K562 (cell line): ENCODE data around the gene PAX8. TPM values are rescaled to one million over a fixed set of nuclear protein-coding genes. Genes with fewer than 3 reads are reported as not detected.

Experiments
- ATAC-seq: fragments of 200-7000 bp; cut with Tn5 transposase; 3 replicates; pipeline ENCODE4 v1.9.1; 2020; ENCODE audit warnings: moderate library complexity
- BruUV-seq: library from RNA; stranded (reverse); fragments of 400-500 nt; replicated peaks from 2 replicates; lab custom pipeline; 2021; lab: Mats Ljungman, UMichigan
- CTCF ChIA-PET: fragments of 300-600 bp; formaldehyde crosslinking; extraction: SDS; loops from one replicate; lab custom pipeline; 2021; ENCODE audit warnings: low intra/inter-chr PET ratio; lab: Yijun Ruan, JAX
- POLR2A ChIA-PET: fragments of 300-600, 350-650 bp; sonication (Branson Sonifier 250); formaldehyde crosslinking; extraction: SDS; loops from one replicate; lab custom pipeline; 2021; ENCODE audit warnings: antibody characterized with exemption, inconsistent platforms; lab: Yijun Ruan, JAX
- DNase-seq, 4 experiments: peaks; one replicate each; pipeline versions ENCODE4 v3.0.0 to v3.0.0-alpha.2; 2011 to 2018; ENCODE audit warnings: low spot score in 3 of 4, mixed read lengths in 3 of 4; ENCODE audit errors: extremely low read depth in 1 of 4
- FAIRE-seq: peaks from 2 replicates; lab custom pipeline; 2011; peaks lifted over from hg19 to GRCh38; lab: Jason Lieb, UNC
- H2AFZ ChIP-seq: 2 replicates; pipeline ENCODE4 v1.6.0; 2011; ENCODE audit warnings: low read depth, low read length, control low read depth, inconsistent platforms
- H3K27ac ChIP-seq: fragments of 200-600 bp; 3 replicates; pipeline ENCODE4 v1.8.0; 2011; ENCODE audit warnings: low read depth, mild to moderate bottlenecking, control low read depth, inconsistent platforms, low read length, moderate library complexity, mixed read lengths; ENCODE audit errors: extremely low read depth
- H3K27me3 ChIP-seq, 2 experiments: fragments of 300-600 bp in 1 of 2; 2 replicates in 1 of 2; 3 replicates in 1 of 2; pipeline versions ENCODE4 v1.6.0 to v1.8.0; 2011; ENCODE audit warnings: inconsistent platforms in 2 of 2, low read length in 2 of 2, mild to moderate bottlenecking in 1 of 2, mixed read lengths in 1 of 2, moderate library complexity in 1 of 2; ENCODE audit not compliant: control insufficient read depth in 2 of 2, insufficient read depth in 2 of 2
- H3K36me3 ChIP-seq: fragments of 300-600 bp; 3 replicates; pipeline ENCODE4 v1.8.0; 2011; ENCODE audit warnings: mild to moderate bottlenecking, low read length, inconsistent platforms; ENCODE audit not compliant: control insufficient read depth, insufficient read depth
- H3K4me1 ChIP-seq, 2 experiments: fragments of 200-600 bp in 1 of 2; replicated peaks in 1 of 2; 2 replicates in 1 of 2; 3 replicates in 1 of 2; pipeline versions ENCODE4 v1.5.1 to v1.8.0; 2011; ENCODE audit warnings: inconsistent platforms in 2 of 2, low read length in 2 of 2, mild to moderate bottlenecking in 1 of 2, mixed read lengths in 1 of 2, moderate library complexity in 1 of 2; ENCODE audit not compliant: control insufficient read depth in 2 of 2, insufficient read depth in 2 of 2
- H3K4me2 ChIP-seq: 2 replicates; pipeline ENCODE4 v1.6.1; 2011; ENCODE audit warnings: low read length, control low read depth, inconsistent platforms, mixed read lengths; ENCODE audit not compliant: insufficient read depth
- H3K4me3 ChIP-seq: fragments of 200-600 bp; sonication (generic), shearing (Covaris generic); 2 replicates; pipeline ENCODE4 v1.5.1; 2016; ENCODE audit warnings: control low read depth, inconsistent platforms
- H3K79me2 ChIP-seq: fragments of 200-600 bp; 3 replicates; pipeline ENCODE4 v1.8.0; 2011; ENCODE audit warnings: low read length, inconsistent platforms; ENCODE audit not compliant: control insufficient read depth, insufficient read depth
- H3K9ac ChIP-seq, 2 experiments: 2 replicates each; pipeline versions ENCODE4 v1.6.0 to v1.6.1; 2011; ENCODE audit warnings: low read depth in 2 of 2, low read length in 2 of 2, control low read depth in 1 of 2, inconsistent platforms in 1 of 2, mild to moderate bottlenecking in 1 of 2, mixed read lengths in 1 of 2; ENCODE audit not compliant: insufficient read depth in 1 of 2
- H3K9me1 ChIP-seq: one replicate; pipeline ENCODE4 v1.6.0; 2011; ENCODE audit warnings: inconsistent platforms, mild to moderate bottlenecking, low read length, moderate library complexity; ENCODE audit not compliant: control insufficient read depth, insufficient read depth
- H3K9me3 ChIP-seq: replicated peaks from 2 replicates; pipeline ENCODE4 v1.5.1; 2011; ENCODE audit warnings: low read depth, low read length, inconsistent platforms; ENCODE audit not compliant: control insufficient read depth, insufficient read depth
- H4K20me1 ChIP-seq: replicated peaks from 2 replicates; pipeline ENCODE4 v1.6.1; 2011; ENCODE audit warnings: low read length, inconsistent platforms, mixed read lengths; ENCODE audit not compliant: control insufficient read depth, insufficient read depth
- IRF2 ChIP-seq: sonication (generic); formaldehyde crosslinking; IDR thresholded peaks from 2 replicates; pipeline ENCODE4 v1.8.1; 2022; ENCODE audit warnings: mild to moderate bottlenecking, missing genetic modification reagents
- WGBS: fragments of 100-300 bp; shearing (Covaris generic); methylation state at CpG from one replicate; pipeline ENCODE4 v1.1.6; 2016; ENCODE audit warnings: low coverage, mixed read lengths; ENCODE audit not compliant: insufficient coverage; ENCODE audit errors: missing lambda C conversion rate; 5-methylcytosine and 5-hydroxymethylcytosine counted together
- in situ Hi-C: fragments of 300-500 bp; cut with MboI; formaldehyde crosslinking; loops from 4 replicates; pipeline ENCODE4 v1.15.0; 2018; ENCODE audit warnings: inconsistent platforms, mixed read lengths
- intact Hi-C: fragments of 100-400 bp; cut with micrococcal nuclease; formaldehyde crosslinking; loops from 2 replicates; pipeline ENCODE4 v1.14.2; 2022
- polyA plus RNA-seq, 8 experiments: library from polyadenylated mRNA; depleted of rRNA in 4 of 8; stranded (reverse) in 5 of 8; unstranded in 3 of 8; fragments of >200 nt; fragmentation: Nextera tagmentation in 2 of 8; fragmentation: Illumina TruSeq in 1 of 8; extraction: Ambion mirVana in 2 of 8; extraction: Trizol in 1 of 8; gene quantifications; 2 replicates each; pipeline versions ENCODE4 v1.2.1 to v1.2.3, GENCODE V29; 2011 to 2014; ENCODE audit warnings: inconsistent platforms in 1 of 8, missing spikeins in 1 of 8
- total RNA-seq, 7 experiments: library from RNA; depleted of rRNA in 6 of 7; stranded (reverse); fragments of >200 nt in 6 of 7; fragmentation: Illumina TruSeq in 2 of 7; extraction: Trizol in 2 of 7; gene quantifications; 2 replicates each; pipeline versions ENCODE4 v1.2.1 to v1.2.3, GENCODE V29; 2011 to 2021; ENCODE audit warnings: low replicate concordance in 1 of 7
- TF ChIP-seq, protein P1 (sequence below), 3 experiments: IDR thresholded peaks in 2 of 3; conservative IDR thresholded peaks in 1 of 3; 2 replicates each; pipeline ENCODE4 v1.5.1; 2011 to 2012; ENCODE audit warnings: low read length in 3 of 3, mild to moderate bottlenecking in 3 of 3, control low read depth in 2 of 3, improper control_type of control experiment in 1 of 3, inconsistent platforms in 1 of 3, low read depth in 1 of 3, mixed read lengths in 1 of 3, moderate library complexity in 1 of 3; ENCODE audit not compliant: insufficient read depth in 2 of 3

Gene PAX8
- total and polyA plus RNA-seq, 9 of the 15 experiments (the other 6 are each of a cell fraction or from before 2014, with no cell fraction given): 0.13 to 2.1 (median 0.51) TPM

DNA sequence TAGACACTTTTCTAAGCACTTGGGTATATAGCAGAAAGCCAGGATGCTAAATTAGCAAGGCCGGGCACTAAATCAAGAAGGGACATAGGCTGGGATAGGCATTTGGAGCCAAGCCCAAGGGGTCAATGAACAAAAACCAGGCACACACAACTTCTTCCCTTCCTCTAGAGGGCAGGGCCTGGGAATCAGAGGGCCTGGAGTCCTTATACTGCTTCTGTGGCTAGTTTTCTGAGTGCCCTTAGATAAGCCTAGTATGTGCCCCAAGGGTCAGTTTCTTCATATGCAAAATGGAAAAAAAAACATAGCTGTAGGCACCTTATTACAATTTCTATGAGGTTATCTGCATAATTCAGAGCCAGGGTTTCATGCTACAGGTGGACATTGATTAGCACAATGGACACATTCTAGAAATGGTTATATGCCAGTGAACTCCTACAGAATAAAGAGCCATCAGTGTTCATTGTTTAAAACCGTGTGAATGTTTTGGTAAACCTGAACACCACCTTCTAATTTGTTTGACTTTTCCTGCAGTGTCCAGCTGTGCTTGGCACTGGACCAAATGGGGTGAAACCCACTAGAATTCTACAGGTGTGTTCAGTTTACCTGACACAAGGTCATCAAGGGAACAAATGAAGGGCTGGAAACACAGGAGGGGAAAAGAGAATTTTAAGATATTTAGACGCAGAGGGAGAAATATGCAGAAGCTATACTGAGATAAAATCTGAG, 49.6 kb downstream of the PAX8 start:
- H4K20me1 ChIP-seq: no peaks in the 10 kb centered on the region
- H3K9me1 ChIP-seq: no peaks in the 10 kb centered on the region
- peak in 1 of 4 experiments; percentile 31 for DNase-seq
- H3K36me3 ChIP-seq: no peaks in the 10 kb centered on the region
- ATAC-seq: peak; percentile 54; the same call in 1 of the 3 replicates
- no peaks in the 10 kb centered on the region for H3K9me3 ChIP-seq
- WGBS: 23% methylated on average over 3 of the region's 3 CpGs
- no peak overlapping the region for H3K9ac ChIP-seq
- no peak overlapping the region for H3K27ac ChIP-seq
- TF ChIP-seq, protein P1, sequence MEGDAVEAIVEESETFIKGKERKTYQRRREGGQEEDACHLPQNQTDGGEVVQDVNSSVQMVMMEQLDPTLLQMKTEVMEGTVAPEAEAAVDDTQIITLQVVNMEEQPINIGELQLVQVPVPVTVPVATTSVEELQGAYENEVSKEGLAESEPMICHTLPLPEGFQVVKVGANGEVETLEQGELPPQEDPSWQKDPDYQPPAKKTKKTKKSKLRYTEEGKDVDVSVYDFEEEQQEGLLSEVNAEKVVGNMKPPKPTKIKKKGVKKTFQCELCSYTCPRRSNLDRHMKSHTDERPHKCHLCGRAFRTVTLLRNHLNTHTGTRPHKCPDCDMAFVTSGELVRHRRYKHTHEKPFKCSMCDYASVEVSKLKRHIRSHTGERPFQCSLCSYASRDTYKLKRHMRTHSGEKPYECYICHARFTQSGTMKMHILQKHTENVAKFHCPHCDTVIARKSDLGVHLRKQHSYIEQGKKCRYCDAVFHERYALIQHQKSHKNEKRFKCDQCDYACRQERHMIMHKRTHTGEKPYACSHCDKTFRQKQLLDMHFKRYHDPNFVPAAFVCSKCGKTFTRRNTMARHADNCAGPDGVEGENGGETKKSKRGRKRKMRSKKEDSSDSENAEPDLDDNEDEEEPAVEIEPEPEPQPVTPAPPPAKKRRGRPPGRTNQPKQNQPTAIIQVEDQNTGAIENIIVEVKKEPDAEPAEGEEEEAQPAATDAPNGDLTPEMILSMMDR (IDR thresholded peaks at IDR 0.05 in 2 of 3, conservative IDR thresholded peaks at IDR 0.05 in 1 of 3; ENCODE audit: insufficient read depth in 2 of 3, low read depth in 1 of 3, low read length in 3 of 3): peak; percentile 1 to 32 (median 29); a peak in 2 of 6 replicates
- no peak for TF ChIP-seq IRF2 (CRISPR knock-in tag)
- intact Hi-C loops (loop anchor here (5.0 kb wide), 1 partner anchor 92 kb away; no protein-coding TSS in a partner anchor), in situ Hi-C loops (no loop called here)
- no peak overlapping the region for H3K4me3 ChIP-seq
- H3K4me1 ChIP-seq: peaks cover 13 to 16% of the 10 kb centered on the region in 2 experiments
- CTCF ChIA-PET: no interaction called here
- POLR2A ChIA-PET: interaction anchor here (0.9 kb wide), 1 partner anchor 23 kb away, joined by 3 read pairs; no protein-coding TSS in a partner anchor
- no peaks in the 10 kb centered on the region for H3K79me2 ChIP-seq
- no peaks in the 10 kb centered on the region for H3K27me3 ChIP-seq
- H2AFZ ChIP-seq: no peak overlapping the region
- no peak overlapping the region for H3K4me2 ChIP-seq
- peak; percentile 23 for FAIRE-seq
- no TSS peak for BruUV-seq
